GM12878 (cell line): ENCODE measurements around the gene AQP9. TPM values are rescaled to one million over a fixed set of nuclear protein-coding genes. Genes with fewer than 3 reads are reported as not detected.

Source experiments
- ATAC-seq: fragments of 200-7000 bp; cut with Tn5 transposase; 3 replicates; pipeline ENCODE4 v1.9.1; 2020; ENCODE audit warnings: mild to moderate bottlenecking, moderate library complexity
- BruUV-seq: library from RNA; stranded (reverse); fragments of 400-500 nt; replicated peaks from 2 replicates; lab custom pipeline; 2021; lab: Mats Ljungman, UMichigan
- CTCF ChIA-PET: fragments of 300-600 bp; sonication (Branson Sonifier 250); formaldehyde crosslinking; extraction: SDS; loops from one replicate; lab custom pipeline; 2021; ENCODE audit warnings: inconsistent platforms; lab: Yijun Ruan, JAX
- POLR2A ChIA-PET: fragments of 350-600 bp; formaldehyde crosslinking; extraction: SDS; loops from one replicate; lab custom pipeline; 2021; ENCODE audit warnings: inconsistent platforms; lab: Charles Lee
- RAD21 ChIA-PET: fragments of 300-600 bp; sonication (Branson Sonifier 250); formaldehyde crosslinking; loops from one replicate; lab custom pipeline; 2023; ENCODE audit warnings: antibody characterized with exemption; ENCODE audit not compliant: unreplicated experiment; lab: Charles Lee
- SMC1A ChIA-PET: fragments of 300-600 bp; sonication (Branson Sonifier 250); formaldehyde crosslinking; loops from one replicate; lab custom pipeline; 2023; ENCODE audit not compliant: unreplicated experiment, uncharacterized antibody; lab: Charles Lee
- DNase-seq: peaks from one replicate; pipeline ENCODE4 v3.0.0-alpha.2; 2011; ENCODE audit warnings: low read depth, low spot score
- FAIRE-seq: peaks from 3 replicates; lab custom pipeline; 2011; peaks lifted over from hg19 to GRCh38; lab: Jason Lieb, UNC
- H2AFZ ChIP-seq: 2 replicates; pipeline ENCODE4 v1.6.0; 2011; ENCODE audit warnings: low read depth, low read length, control low read depth; ENCODE audit not compliant: control insufficient read depth
- H3K27ac ChIP-seq: 2 replicates; pipeline ENCODE4 v1.5.1; 2011; ENCODE audit warnings: control low read depth; ENCODE audit not compliant: control insufficient read depth, insufficient read depth
- H3K27me3 ChIP-seq, 2 experiments: replicated peaks in 1 of 2; 2 replicates each; pipeline versions ENCODE4 v1.6.0 to v1.6.1; 2011; ENCODE audit warnings: low read length in 1 of 2; ENCODE audit not compliant: control insufficient read depth in 2 of 2, insufficient read depth in 2 of 2
- H3K36me3 ChIP-seq, 2 experiments: 2 replicates each; pipeline ENCODE4 v1.5.1; 2011; ENCODE audit warnings: low read length in 1 of 2; ENCODE audit not compliant: control insufficient read depth in 2 of 2, insufficient read depth in 2 of 2
- H3K4me1 ChIP-seq: 2 replicates; pipeline ENCODE4 v1.6.1; 2011; ENCODE audit warnings: mild to moderate bottlenecking, low read length, moderate library complexity, mixed read lengths; ENCODE audit not compliant: control insufficient read depth, insufficient read depth
- H3K4me2 ChIP-seq: 2 replicates; pipeline ENCODE4 v1.6.0; 2011; ENCODE audit warnings: control low read depth; ENCODE audit not compliant: control insufficient read depth, insufficient read depth
- H3K4me3 ChIP-seq: fragments of 200-600 bp; sonication (generic); 2 replicates; pipeline ENCODE4 v1.5.1; 2016
- H3K79me2 ChIP-seq: 2 replicates; pipeline ENCODE4 v1.6.0; 2011; ENCODE audit warnings: low read length; ENCODE audit not compliant: control insufficient read depth, insufficient read depth
- H3K9ac ChIP-seq: 2 replicates; pipeline ENCODE4 v1.8.0; 2011; ENCODE audit warnings: low read length, control low read depth, mixed read lengths; ENCODE audit not compliant: control insufficient read depth, insufficient read depth
- H3K9me3 ChIP-seq: replicated peaks from 3 replicates; pipeline ENCODE4 v1.5.1; 2011; ENCODE audit warnings: mild to moderate bottlenecking, low read length; ENCODE audit not compliant: control insufficient read depth, insufficient read depth
- H4K20me1 ChIP-seq: 2 replicates; pipeline ENCODE4 v1.6.0; 2011; ENCODE audit not compliant: control insufficient read depth, insufficient read depth
- BHLHE40 ChIP-seq, 2 experiments: fragments of 450-650 bp in 1 of 2; IDR thresholded peaks; 2 replicates each; pipeline ENCODE4 v1.6.1; 2011 to 2017; ENCODE audit warnings: low read depth in 2 of 2, borderline replicate concordance in 1 of 2, improper control_type of control experiment in 1 of 2, low read length in 1 of 2, mild to moderate bottlenecking in 1 of 2
- CHD4 ChIP-seq: fragments of 200-600 bp; sonication (generic); IDR thresholded peaks from 2 replicates; pipeline ENCODE4 v1.6.1; 2016; ENCODE audit warnings: mild to moderate bottlenecking
- DPF2 ChIP-seq: fragments of 450-650 bp; IDR thresholded peaks from 2 replicates; pipeline ENCODE4 v1.6.1; 2017; ENCODE audit warnings: mild to moderate bottlenecking
- MEF2A ChIP-seq: IDR thresholded peaks from 2 replicates; pipeline ENCODE4 v1.6.1; 2011; ENCODE audit warnings: low read depth, mild to moderate bottlenecking, low read length, moderate library complexity; ENCODE audit not compliant: insufficient read depth
- MEF2B ChIP-seq: fragments of 450-650 bp; IDR thresholded peaks from 2 replicates; pipeline ENCODE4 v1.6.1; 2018; ENCODE audit warnings: mild to moderate bottlenecking, moderate library complexity; ENCODE audit not compliant: partially characterized antibody, poor library complexity, severe bottlenecking
- MTA3 ChIP-seq: IDR thresholded peaks from 2 replicates; pipeline ENCODE4 v1.6.1; 2012; ENCODE audit warnings: low read length, inconsistent platforms, borderline replicate concordance
- NR2C1 ChIP-seq: fragments of 450-650 bp; IDR thresholded peaks from 2 replicates; pipeline ENCODE4 v1.6.1; 2017; ENCODE audit warnings: antibody characterized with exemption, mild to moderate bottlenecking, moderate library complexity
- PAX8 ChIP-seq: fragments of 450-650 bp; IDR thresholded peaks from 2 replicates; pipeline ENCODE4 v1.6.1; 2017; ENCODE audit warnings: mild to moderate bottlenecking, moderate library complexity
- PBX3 ChIP-seq: IDR thresholded peaks from 2 replicates; pipeline ENCODE4 v1.6.1; 2011; ENCODE audit warnings: mild to moderate bottlenecking, low read depth, low read length, moderate library complexity; ENCODE audit not compliant: insufficient replicate concordance
- RUNX3 ChIP-seq: IDR thresholded peaks from 2 replicates; pipeline ENCODE4 v1.6.1; 2012; ENCODE audit warnings: low read length, inconsistent platforms
- SREBF2 ChIP-seq: IDR thresholded peaks from 2 replicates; pipeline ENCODE4 v1.6.1; 2012; ENCODE audit warnings: mild to moderate bottlenecking, low read length
- SUZ12 ChIP-seq: fragments of 200-600 bp; sonication (generic); IDR thresholded peaks from one replicate; pipeline ENCODE4 v1.6.1; 2018; ENCODE audit warnings: antibody characterized with exemption, mild to moderate bottlenecking; ENCODE audit not compliant: unreplicated experiment
- TCF3 ChIP-seq: IDR thresholded peaks from 2 replicates; pipeline ENCODE4 v1.6.1; 2012; ENCODE audit warnings: low read depth, mild to moderate bottlenecking, low read length, borderline replicate concordance; ENCODE audit not compliant: insufficient read depth
- WRNIP1 ChIP-seq: IDR thresholded peaks from 2 replicates; pipeline ENCODE4 v1.6.1; 2011; ENCODE audit warnings: low read depth, low read length, improper control_type of control experiment, borderline replicate concordance
- WGBS: methylation state at CpG from one replicate; pipeline ENCODE4 v1.1.6; 2016; ENCODE audit warnings: low lambda C conversion rate; ENCODE audit not compliant: insufficient replicate concordance, insufficient coverage; ENCODE audit errors: missing lambda C conversion rate; 5-methylcytosine and 5-hydroxymethylcytosine counted together
- in situ Hi-C: fragments of 300-500 bp; cut with MboI; formaldehyde crosslinking; loops from 9 replicates; pipeline ENCODE4 v1.14.3; 2018; ENCODE audit warnings: mixed read lengths
- intact Hi-C: fragments of 100-400 bp; cut with micrococcal nuclease; formaldehyde crosslinking; loops from one replicate; pipeline ENCODE4 v1.14.2; 2022; ENCODE audit not compliant: unreplicated experiment
- polyA plus RNA-seq, 11 experiments: library from polyadenylated mRNA; depleted of rRNA in 4 of 11; unstranded in 6 of 11; stranded (reverse) in 5 of 11; fragments of >200 nt; fragmentation: Nextera tagmentation in 4 of 11; fragmentation: Illumina TruSeq in 1 of 11; extraction: Ambion mirVana in 4 of 11; extraction: Trizol in 1 of 11; gene quantifications; 1 replicate in 1 of 11; 2 replicates in 10 of 11; pipeline versions ENCODE4 v1.2.1 to v1.2.3, GENCODE V29; 2011 to 2016; ENCODE audit warnings: inconsistent platforms in 2 of 11, missing spikeins in 2 of 11, low read depth in 1 of 11
- total RNA-seq, 4 experiments: library from RNA; depleted of rRNA in 3 of 4; stranded (reverse); fragments of >200 nt in 3 of 4; fragmentation: Illumina TruSeq in 1 of 4; extraction: Trizol in 1 of 4; gene quantifications; 2 replicates each; pipeline versions ENCODE4 v1.2.1 to v1.2.3, GENCODE V29; 2013 to 2021
- TF ChIP-seq, protein P1 (sequence below): fragments of 450-650 bp; IDR thresholded peaks from 2 replicates; pipeline ENCODE4 v1.6.1; 2017; ENCODE audit warnings: antibody characterized with exemption, mild to moderate bottlenecking, moderate library complexity
- TF ChIP-seq, protein P2 (sequence below): fragments of 450-650 bp; IDR thresholded peaks from 2 replicates; pipeline ENCODE4 v1.6.1; 2017; ENCODE audit warnings: mild to moderate bottlenecking, moderate library complexity

The AQP9 gene
- total and polyA plus RNA-seq, 10 of the 15 experiments (the other 5 are each of a cell fraction or from before 2014, with no cell fraction given): 0.05 to 3.0 (median 0.22) TPM

- Histone ChIP-seq H3K4me1 (no peaks in the 10 kb centered on the region), H3K27me3 (no peaks in the 10 kb centered on the region), H3K9me3 (no peaks in the 10 kb centered on the region), H3K4me2 (no peak overlapping the region), H3K36me3 (no peaks in the 10 kb centered on the region), H2AFZ (no peak overlapping the region), H3K79me2 (no peaks in the 10 kb centered on the region), H3K4me3 (no peak overlapping the region), H3K9ac (no peak overlapping the region), H4K20me1 (no peaks in the 10 kb centered on the region)
- ATAC-seq: no peak
- ChIA-PET RAD21 (no interaction called here), SMC1A (no interaction called here), CTCF (interaction anchor here (1.9 kb wide), 1 partner anchor 65 kb away, joined by 6 read pairs; no protein-coding TSS in a partner anchor)
- whole genome bisulfite sequencing: 52% methylated on average over 1 of the region's 1 CpG
- no peak for TF ChIP-seq PBX3
- TF ChIP-seq DPF2: no peak
- no peak for TF ChIP-seq BHLHE40 (IDR thresholded peaks at IDR 0.05; ENCODE audit: borderline replicate concordance in 1 of 2, low read depth in 2 of 2, low read length in 1 of 2)
- no peak for TF ChIP-seq SREBF2
- TF ChIP-seq TCF3: no peak
- TF ChIP-seq MTA3: no peak
- no peak for TF ChIP-seq RUNX3
- TF ChIP-seq, protein P1, sequence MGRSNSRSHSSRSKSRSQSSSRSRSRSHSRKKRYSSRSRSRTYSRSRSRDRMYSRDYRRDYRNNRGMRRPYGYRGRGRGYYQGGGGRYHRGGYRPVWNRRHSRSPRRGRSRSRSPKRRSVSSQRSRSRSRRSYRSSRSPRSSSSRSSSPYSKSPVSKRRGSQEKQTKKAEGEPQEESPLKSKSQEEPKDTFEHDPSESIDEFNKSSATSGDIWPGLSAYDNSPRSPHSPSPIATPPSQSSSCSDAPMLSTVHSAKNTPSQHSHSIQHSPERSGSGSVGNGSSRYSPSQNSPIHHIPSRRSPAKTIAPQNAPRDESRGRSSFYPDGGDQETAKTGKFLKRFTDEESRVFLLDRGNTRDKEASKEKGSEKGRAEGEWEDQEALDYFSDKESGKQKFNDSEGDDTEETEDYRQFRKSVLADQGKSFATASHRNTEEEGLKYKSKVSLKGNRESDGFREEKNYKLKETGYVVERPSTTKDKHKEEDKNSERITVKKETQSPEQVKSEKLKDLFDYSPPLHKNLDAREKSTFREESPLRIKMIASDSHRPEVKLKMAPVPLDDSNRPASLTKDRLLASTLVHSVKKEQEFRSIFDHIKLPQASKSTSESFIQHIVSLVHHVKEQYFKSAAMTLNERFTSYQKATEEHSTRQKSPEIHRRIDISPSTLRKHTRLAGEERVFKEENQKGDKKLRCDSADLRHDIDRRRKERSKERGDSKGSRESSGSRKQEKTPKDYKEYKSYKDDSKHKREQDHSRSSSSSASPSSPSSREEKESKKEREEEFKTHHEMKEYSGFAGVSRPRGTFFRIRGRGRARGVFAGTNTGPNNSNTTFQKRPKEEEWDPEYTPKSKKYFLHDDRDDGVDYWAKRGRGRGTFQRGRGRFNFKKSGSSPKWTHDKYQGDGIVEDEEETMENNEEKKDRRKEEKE: no peak
- no peak for TF ChIP-seq MEF2A
- no peak for TF ChIP-seq MEF2B
- TF ChIP-seq NR2C1: no peak
- TF ChIP-seq, protein P2, sequence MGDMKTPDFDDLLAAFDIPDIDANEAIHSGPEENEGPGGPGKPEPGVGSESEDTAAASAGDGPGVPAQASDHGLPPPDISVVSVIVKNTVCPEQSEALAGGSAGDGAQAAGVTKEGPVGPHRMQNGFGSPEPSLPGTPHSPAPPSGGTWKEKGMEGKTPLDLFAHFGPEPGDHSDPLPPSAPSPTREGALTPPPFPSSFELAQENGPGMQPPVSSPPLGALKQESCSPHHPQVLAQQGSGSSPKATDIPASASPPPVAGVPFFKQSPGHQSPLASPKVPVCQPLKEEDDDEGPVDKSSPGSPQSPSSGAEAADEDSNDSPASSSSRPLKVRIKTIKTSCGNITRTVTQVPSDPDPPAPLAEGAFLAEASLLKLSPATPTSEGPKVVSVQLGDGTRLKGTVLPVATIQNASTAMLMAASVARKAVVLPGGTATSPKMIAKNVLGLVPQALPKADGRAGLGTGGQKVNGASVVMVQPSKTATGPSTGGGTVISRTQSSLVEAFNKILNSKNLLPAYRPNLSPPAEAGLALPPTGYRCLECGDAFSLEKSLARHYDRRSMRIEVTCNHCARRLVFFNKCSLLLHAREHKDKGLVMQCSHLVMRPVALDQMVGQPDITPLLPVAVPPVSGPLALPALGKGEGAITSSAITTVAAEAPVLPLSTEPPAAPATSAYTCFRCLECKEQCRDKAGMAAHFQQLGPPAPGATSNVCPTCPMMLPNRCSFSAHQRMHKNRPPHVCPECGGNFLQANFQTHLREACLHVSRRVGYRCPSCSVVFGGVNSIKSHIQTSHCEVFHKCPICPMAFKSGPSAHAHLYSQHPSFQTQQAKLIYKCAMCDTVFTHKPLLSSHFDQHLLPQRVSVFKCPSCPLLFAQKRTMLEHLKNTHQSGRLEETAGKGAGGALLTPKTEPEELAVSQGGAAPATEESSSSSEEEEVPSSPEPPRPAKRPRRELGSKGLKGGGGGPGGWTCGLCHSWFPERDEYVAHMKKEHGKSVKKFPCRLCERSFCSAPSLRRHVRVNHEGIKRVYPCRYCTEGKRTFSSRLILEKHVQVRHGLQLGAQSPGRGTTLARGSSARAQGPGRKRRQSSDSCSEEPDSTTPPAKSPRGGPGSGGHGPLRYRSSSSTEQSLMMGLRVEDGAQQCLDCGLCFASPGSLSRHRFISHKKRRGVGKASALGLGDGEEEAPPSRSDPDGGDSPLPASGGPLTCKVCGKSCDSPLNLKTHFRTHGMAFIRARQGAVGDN: no peak
- no peak for TF ChIP-seq PAX8
- TF ChIP-seq SUZ12: no peak
- TF ChIP-seq CHD4: no peak
- no peak for TF ChIP-seq WRNIP1
- TF ChIP-seq, all 136 proteins: peak for 0
- FAIRE-seq: no peak
- intact Hi-C loops (no loop called here), in situ Hi-C loops (no loop called here)
- H3K27ac ChIP-seq: no peak overlapping the region
- no peak for DNase-seq
- BruUV-seq: no TSS peak
- POLR2A ChIA-PET: no interaction called here
Measured at GRCh38 chr15:58117619-58118018, 20.6 kb upstream of the AQP9 start.
